Measurements from ENCODE around the gene TPRKB. TPM values are rescaled to one million over a fixed set of nuclear protein-coding genes. Genes with fewer than 3 reads are reported as not detected.

The TPRKB gene
- total and polyA plus RNA-seq, 9 of the 15 experiments (the other 6 are each of a cell fraction or from before 2014, with no cell fraction given) = 55.6 to 250 (median 112) TPM

GRCh38 chr2:73766994-73767393, 29.8 kb upstream of the TPRKB start:
- Histone ChIP-seq H3K9me1 (ENCODE audit: control insufficient read depth, insufficient read depth, low read length) (no peaks in the 10 kb centered on the region), H3K27me3 (ENCODE audit: control insufficient read depth in 2 of 2, insufficient read depth in 2 of 2, low read length in 2 of 2) (no peaks in the 10 kb centered on the region), H3K4me3 (no peak overlapping the region), H4K20me1 (replicated peaks; ENCODE audit: control insufficient read depth, insufficient read depth, low read length) (no peaks in the 10 kb centered on the region), H3K9ac (ENCODE audit: insufficient read depth in 1 of 2, low read depth in 2 of 2, low read length in 2 of 2) (no peak overlapping the region), H3K36me3 (ENCODE audit: control insufficient read depth, insufficient read depth, low read length) (peaks cover 66% of the 10 kb centered on the region), H3K4me2 (ENCODE audit: insufficient read depth, low read length) (no peak overlapping the region), H3K27ac (ENCODE audit: extremely low read depth, low read depth, low read length) (no peak overlapping the region), H3K4me1 (replicated peaks in 1 of 2; ENCODE audit: control insufficient read depth in 2 of 2, insufficient read depth in 2 of 2, low read length in 2 of 2) (no peaks in the 10 kb centered on the region), H2AFZ (ENCODE audit: low read depth, low read length) (no peak overlapping the region), H3K79me2 (ENCODE audit: control insufficient read depth, insufficient read depth, low read length) (no peaks in the 10 kb centered on the region), H3K9me3 (replicated peaks; ENCODE audit: control insufficient read depth, insufficient read depth, low read depth, low read length) (no peaks in the 10 kb centered on the region)
- no TSS peak for BruUV-seq (replicated peaks)
- ATAC-seq = no peak
- intact Hi-C loops (cut with micrococcal nuclease) (no loop called here), in situ Hi-C loops (cut with MboI) (no loop called here)
- no peak for FAIRE-seq
- no peak for DNase-seq (ENCODE audit: extremely low read depth in 1 of 4, low spot score in 3 of 4)
- 69% methylated on average over 4 of the region's 4 CpGs for WGBS (ENCODE audit: insufficient coverage, low coverage, missing lambda C conversion rate)
- ChIA-PET POLR2A (no interaction called here), CTCF (ENCODE audit: low intra/inter-chr PET ratio) (interaction anchor here (0.6 kb wide), 1 partner anchor 9 kb away, joined by 3 read pairs; no protein-coding TSS in a partner anchor)
- TF ChIP-seq ATF2 (CRISPR knock-in tag; IDR thresholded peaks at IDR 0.05) = no peak
- TF ChIP-seq NCOA2 (IDR thresholded peaks at IDR 0.05; ENCODE audit: partially characterized antibody in 2 of 2) = no peak
- no peak for TF ChIP-seq CTCF (IDR thresholded peaks at IDR 0.05 in 2 of 3, conservative IDR thresholded peaks at IDR 0.05 in 1 of 3; ENCODE audit: insufficient read depth in 2 of 3, low read depth in 1 of 3, low read length in 3 of 3)
- TF ChIP-seq ZNF586 (CRISPR knock-in tag; conservative IDR thresholded peaks at IDR 0.05) = no peak
- no peak for TF ChIP-seq PREB (CRISPR knock-in tag; IDR thresholded peaks at IDR 0.05)
- TF ChIP-seq IFI16 (CRISPR knock-in tag; IDR thresholded peaks at IDR 0.05) = no peak
- no peak for TF ChIP-seq ZNF717 (CRISPR knock-in tag; IDR thresholded peaks at IDR 0.05)
- TF ChIP-seq PURB (CRISPR knock-in tag; IDR thresholded peaks at IDR 0.05; ENCODE audit: low read depth) = no peak
- no peak for TF ChIP-seq HES1 (IDR thresholded peaks at IDR 0.05; ENCODE audit: low read depth)
- TF ChIP-seq ARID3B (CRISPR knock-in tag; IDR thresholded peaks at IDR 0.05; ENCODE audit: borderline replicate concordance) = no peak
- no peak for TF ChIP-seq GTF2E2 (tag; IDR thresholded peaks at IDR 0.05)
- peak; percentile 46 to 62; a peak in 2 of 4 replicates for TF ChIP-seq TRIM24 (IDR thresholded peaks at IDR 0.05)
- TF ChIP-seq RB1 (IDR thresholded peaks at IDR 0.05; ENCODE audit: low read depth) = no peak
- TF ChIP-seq POLR2AphosphoS5 (IDR thresholded peaks at IDR 0.05; ENCODE audit: control insufficient read depth, insufficient read depth, low read depth, low read length) = no peak
- TF ChIP-seq ZNF75A (CRISPR knock-in tag; IDR thresholded peaks at IDR 0.05) = no peak
- no peak for TF ChIP-seq ZNF408 (CRISPR knock-in tag; IDR thresholded peaks at IDR 0.05; ENCODE audit: low read depth)
- TF ChIP-seq KAT2B (IDR thresholded peaks at IDR 0.05; ENCODE audit: low read depth, low read length) = no peak
- peak; percentile 58; the same call in 1 of the 2 replicates for TF ChIP-seq POLR2H (tag; IDR thresholded peaks at IDR 0.05; ENCODE audit: low read depth)

Data from K562 (cell line).